WTC11 (cell line): Measurements from ENCODE around the gene RANGRF. TPM values are rescaled to one million over a fixed set of nuclear protein-coding genes. Genes with fewer than 3 reads are reported as not detected.

Experiments
- ATAC-seq: fragments of 200-7000 bp; cut with Tn5 transposase; 2 replicates; pipeline ENCODE4 v1.10.0; 2021; ENCODE audit warnings: mild to moderate bottlenecking, moderate library complexity
- CTCF ChIA-PET: fragments of 300-600 bp; sonication (Branson Sonifier 250); formaldehyde crosslinking; loops from one replicate; lab custom pipeline; 2021; ENCODE audit warnings: antibody characterized with exemption; lab: Charles Lee
- POLR2A ChIA-PET: fragments of 350-600 bp; sonication (Branson Sonifier 250); formaldehyde crosslinking; loops from one replicate; lab custom pipeline; 2021; ENCODE audit warnings: antibody characterized with exemption; lab: Charles Lee
- DNase-seq: peaks from one replicate; pipeline ENCODE4 v3.0.0; 2021; ENCODE audit warnings: low spot score
- H3K27ac Mint-ChIP-seq: 2 replicates; pipeline ENCODE4 v1.8.0; 2021; ENCODE audit warnings: mixed read lengths
- H3K27me3 Mint-ChIP-seq: 2 replicates; pipeline ENCODE4 v1.8.0; 2021; ENCODE audit warnings: low read depth, mild to moderate bottlenecking, moderate library complexity, mixed read lengths
- H3K36me3 Mint-ChIP-seq: 2 replicates; pipeline ENCODE4 v1.8.0; 2021; ENCODE audit warnings: mixed read lengths
- H3K4me1 Mint-ChIP-seq: 2 replicates; pipeline ENCODE4 v1.8.0; 2022; ENCODE audit warnings: mixed read lengths
- H3K4me3 Mint-ChIP-seq: 2 replicates; pipeline ENCODE4 v1.8.0; 2021; ENCODE audit warnings: mild to moderate bottlenecking, moderate library complexity, mixed read lengths
- H3K9me3 Mint-ChIP-seq: 2 replicates; pipeline ENCODE4 v1.8.0; 2021; ENCODE audit warnings: mixed read lengths
- CBFB ChIP-seq: sonication (generic); formaldehyde crosslinking; IDR thresholded peaks from 2 replicates; pipeline ENCODE4 v1.8.1; 2022; ENCODE audit warnings: mild to moderate bottlenecking, low read depth, missing genetic modification reagents
- CREM ChIP-seq: sonication (generic); formaldehyde crosslinking; IDR thresholded peaks from 2 replicates; pipeline ENCODE4 v1.8.1; 2022; ENCODE audit warnings: mild to moderate bottlenecking, missing genetic modification reagents, moderate library complexity
- FOXK1 ChIP-seq: sonication (generic); formaldehyde crosslinking; IDR thresholded peaks from 2 replicates; pipeline ENCODE4 v1.8.0; 2022; ENCODE audit warnings: mild to moderate bottlenecking, moderate library complexity, missing genetic modification reagents
- JAZF1 ChIP-seq: fragments of 250-450 bp; sonication (Bioruptor Pico); IDR thresholded peaks from 2 replicates; pipeline ENCODE4 v1.9.0; 2021; ENCODE audit warnings: moderate library complexity, mild to moderate bottlenecking, inconsistent platforms
- NFE2L1 ChIP-seq: sonication (generic); formaldehyde crosslinking; IDR thresholded peaks from 2 replicates; pipeline ENCODE4 v1.8.1; 2023; ENCODE audit warnings: missing genetic modification reagents
- total RNA-seq: library from RNA; stranded (reverse); gene quantifications from 3 replicates; pipeline ENCODE4 v1.2.3, GENCODE V29; 2021
- TF ChIP-seq, protein P1 (sequence below): sonication (generic); formaldehyde crosslinking; IDR thresholded peaks from 2 replicates; pipeline ENCODE4 v1.8.1; 2022; ENCODE audit warnings: low read depth, mild to moderate bottlenecking, moderate library complexity, missing genetic modification reagents, borderline replicate concordance
- TF ChIP-seq, protein P2 (sequence below): sonication (generic); formaldehyde crosslinking; IDR thresholded peaks from 2 replicates; pipeline ENCODE4 v1.8.0; 2023; ENCODE audit warnings: mild to moderate bottlenecking, missing genetic modification reagents
- TF ChIP-seq, protein P3 (sequence below): sonication (generic); formaldehyde crosslinking; IDR thresholded peaks from 2 replicates; pipeline ENCODE4 v1.8.0; 2023; ENCODE audit warnings: missing genetic modification reagents
- TF ChIP-seq, protein P4 (sequence below): sonication (generic); formaldehyde crosslinking; IDR thresholded peaks from 2 replicates; pipeline ENCODE4 v1.8.0; 2022; ENCODE audit warnings: mild to moderate bottlenecking, missing genetic modification reagents
- TF ChIP-seq, protein P5 (sequence below): sonication (generic); formaldehyde crosslinking; conservative IDR thresholded peaks from 2 replicates; pipeline ENCODE4 v1.8.1; 2023; ENCODE audit warnings: mild to moderate bottlenecking, low read depth, missing genetic modification reagents, moderate library complexity

Gene RANGRF
- total RNA-seq, 1 experiment from 2014 or later: 32.7 TPM

DNA sequence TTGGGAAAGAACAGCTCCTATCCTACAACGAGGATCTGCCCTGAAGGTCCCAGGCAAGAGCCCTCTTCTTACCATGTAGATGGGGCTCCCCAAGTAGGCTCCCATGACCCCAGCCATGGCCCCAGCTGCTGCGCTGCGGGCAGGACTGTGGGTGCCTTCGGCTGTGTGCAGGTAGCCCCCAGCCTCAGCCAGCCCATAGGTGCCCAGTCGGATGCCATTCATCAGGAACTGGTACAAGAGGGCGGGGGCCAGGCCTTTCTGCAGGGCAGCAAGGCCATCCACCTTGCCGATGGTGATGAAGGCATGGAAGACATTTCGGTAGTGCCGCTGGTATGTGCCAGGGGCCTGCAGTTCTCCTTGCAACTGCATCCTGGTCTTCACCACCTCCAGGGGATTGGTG lies 5.9 kb downstream of the RANGRF start:
- Mint-ChIP-seq H3K27ac (no peak overlapping the region), H3K36me3 (no peaks in the 10 kb centered on the region; the same call in 1 of the 2 replicates), H3K4me1 (peaks cover 22% of the 10 kb centered on the region), H3K4me3 (peak overlapping the region; percentile 74), H3K27me3 (no peaks in the 10 kb centered on the region; the same call in 1 of the 2 replicates), H3K9me3 (no peaks in the 10 kb centered on the region)
- POLR2A ChIA-PET: interaction anchor here (1.3 to 1.6 kb wide), 3 partner anchors 46 to 140 kb away, joined by 3 to 17 read pairs (median 4); partner anchors contain the start of genes CTC1 and PFAS
- TF ChIP-seq CREM (no peak), JAZF1 (CRISPR knock-in tag) (no peak), CBFB (CRISPR knock-in tag) (no peak), FOXK1 (CRISPR knock-in tag) (no peak)
- TF ChIP-seq, protein P1, sequence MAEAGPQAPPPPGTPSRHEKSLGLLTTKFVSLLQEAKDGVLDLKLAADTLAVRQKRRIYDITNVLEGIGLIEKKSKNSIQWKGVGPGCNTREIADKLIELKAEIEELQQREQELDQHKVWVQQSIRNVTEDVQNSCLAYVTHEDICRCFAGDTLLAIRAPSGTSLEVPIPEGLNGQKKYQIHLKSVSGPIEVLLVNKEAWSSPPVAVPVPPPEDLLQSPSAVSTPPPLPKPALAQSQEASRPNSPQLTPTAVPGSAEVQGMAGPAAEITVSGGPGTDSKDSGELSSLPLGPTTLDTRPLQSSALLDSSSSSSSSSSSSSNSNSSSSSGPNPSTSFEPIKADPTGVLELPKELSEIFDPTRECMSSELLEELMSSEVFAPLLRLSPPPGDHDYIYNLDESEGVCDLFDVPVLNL: no peak
- TF ChIP-seq, protein P2, sequence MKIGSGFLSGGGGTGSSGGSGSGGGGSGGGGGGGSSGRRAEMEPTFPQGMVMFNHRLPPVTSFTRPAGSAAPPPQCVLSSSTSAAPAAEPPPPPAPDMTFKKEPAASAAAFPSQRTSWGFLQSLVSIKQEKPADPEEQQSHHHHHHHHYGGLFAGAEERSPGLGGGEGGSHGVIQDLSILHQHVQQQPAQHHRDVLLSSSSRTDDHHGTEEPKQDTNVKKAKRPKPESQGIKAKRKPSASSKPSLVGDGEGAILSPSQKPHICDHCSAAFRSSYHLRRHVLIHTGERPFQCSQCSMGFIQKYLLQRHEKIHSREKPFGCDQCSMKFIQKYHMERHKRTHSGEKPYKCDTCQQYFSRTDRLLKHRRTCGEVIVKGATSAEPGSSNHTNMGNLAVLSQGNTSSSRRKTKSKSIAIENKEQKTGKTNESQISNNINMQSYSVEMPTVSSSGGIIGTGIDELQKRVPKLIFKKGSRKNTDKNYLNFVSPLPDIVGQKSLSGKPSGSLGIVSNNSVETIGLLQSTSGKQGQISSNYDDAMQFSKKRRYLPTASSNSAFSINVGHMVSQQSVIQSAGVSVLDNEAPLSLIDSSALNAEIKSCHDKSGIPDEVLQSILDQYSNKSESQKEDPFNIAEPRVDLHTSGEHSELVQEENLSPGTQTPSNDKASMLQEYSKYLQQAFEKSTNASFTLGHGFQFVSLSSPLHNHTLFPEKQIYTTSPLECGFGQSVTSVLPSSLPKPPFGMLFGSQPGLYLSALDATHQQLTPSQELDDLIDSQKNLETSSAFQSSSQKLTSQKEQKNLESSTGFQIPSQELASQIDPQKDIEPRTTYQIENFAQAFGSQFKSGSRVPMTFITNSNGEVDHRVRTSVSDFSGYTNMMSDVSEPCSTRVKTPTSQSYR (CRISPR knock-in tag): no peak
- TF ChIP-seq, protein P3, sequence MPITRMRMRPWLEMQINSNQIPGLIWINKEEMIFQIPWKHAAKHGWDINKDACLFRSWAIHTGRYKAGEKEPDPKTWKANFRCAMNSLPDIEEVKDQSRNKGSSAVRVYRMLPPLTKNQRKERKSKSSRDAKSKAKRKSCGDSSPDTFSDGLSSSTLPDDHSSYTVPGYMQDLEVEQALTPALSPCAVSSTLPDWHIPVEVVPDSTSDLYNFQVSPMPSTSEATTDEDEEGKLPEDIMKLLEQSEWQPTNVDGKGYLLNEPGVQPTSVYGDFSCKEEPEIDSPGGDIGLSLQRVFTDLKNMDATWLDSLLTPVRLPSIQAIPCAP (CRISPR knock-in tag): no peak
- TF ChIP-seq, protein P4, sequence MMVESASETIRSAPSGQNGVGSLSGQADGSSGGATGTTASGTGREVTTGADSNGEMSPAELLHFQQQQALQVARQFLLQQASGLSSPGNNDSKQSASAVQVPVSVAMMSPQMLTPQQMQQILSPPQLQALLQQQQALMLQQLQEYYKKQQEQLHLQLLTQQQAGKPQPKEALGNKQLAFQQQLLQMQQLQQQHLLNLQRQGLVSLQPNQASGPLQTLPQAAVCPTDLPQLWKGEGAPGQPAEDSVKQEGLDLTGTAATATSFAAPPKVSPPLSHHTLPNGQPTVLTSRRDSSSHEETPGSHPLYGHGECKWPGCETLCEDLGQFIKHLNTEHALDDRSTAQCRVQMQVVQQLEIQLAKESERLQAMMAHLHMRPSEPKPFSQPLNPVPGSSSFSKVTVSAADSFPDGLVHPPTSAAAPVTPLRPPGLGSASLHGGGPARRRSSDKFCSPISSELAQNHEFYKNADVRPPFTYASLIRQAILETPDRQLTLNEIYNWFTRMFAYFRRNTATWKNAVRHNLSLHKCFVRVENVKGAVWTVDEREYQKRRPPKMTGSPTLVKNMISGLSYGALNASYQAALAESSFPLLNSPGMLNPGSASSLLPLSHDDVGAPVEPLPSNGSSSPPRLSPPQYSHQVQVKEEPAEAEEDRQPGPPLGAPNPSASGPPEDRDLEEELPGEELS (CRISPR knock-in tag): no peak
- CTCF ChIA-PET: interaction anchor here (0.8 to 1.5 kb wide), 4 partner anchors 22 to 234 kb away, joined by 3 to 4 read pairs (median 3); no protein-coding TSS in a partner anchor
- ATAC-seq (no peak), DNase-seq (no peak)

DNA sequence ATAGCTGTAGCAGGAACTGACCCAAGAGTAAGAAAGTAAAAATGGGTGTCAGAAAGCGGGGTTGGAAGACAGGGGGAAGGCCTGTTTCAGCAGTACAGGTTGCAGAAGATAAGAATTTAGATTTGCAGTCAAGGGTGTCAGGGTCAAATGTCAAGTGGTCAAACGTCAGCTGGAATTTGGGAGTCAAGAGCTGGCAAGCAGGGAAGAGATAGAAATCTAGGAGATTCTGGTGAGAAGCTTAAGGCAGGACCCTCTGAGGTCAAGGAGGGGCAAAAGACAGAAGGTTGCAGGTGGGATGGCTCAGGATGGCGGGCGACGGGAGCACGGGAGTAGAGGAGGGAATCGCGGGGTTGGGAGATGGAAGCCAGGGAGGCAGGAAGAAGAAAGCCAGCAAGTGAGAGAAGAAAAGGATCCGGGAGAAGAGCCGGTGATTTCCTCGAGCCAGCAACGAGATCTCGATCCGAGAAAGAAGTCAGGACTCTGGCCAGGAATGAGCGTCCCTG lies 6.4 kb downstream of the RANGRF start:
- Mint-ChIP-seq H3K4me3 (peak overlapping the region; percentile 74), H3K9me3 (no peaks in the 10 kb centered on the region), H3K27me3 (no peaks in the 10 kb centered on the region; the same call in 1 of the 2 replicates), H3K27ac (peak overlapping the region; percentile 73), H3K4me1 (peaks cover 20% of the 10 kb centered on the region), H3K36me3 (no peaks in the 10 kb centered on the region; the same call in 1 of the 2 replicates)
- ChIA-PET POLR2A (interaction anchor here (0.6 to 1.6 kb wide), 12 partner anchors 17 to 141 kb away, joined by 3 to 17 read pairs (median 4); partner anchors contain the start of genes AURKB, CTC1, KRABD2 and PFAS), CTCF (interaction anchor here (0.6 to 1.6 kb wide), 26 partner anchors 9 to 451 kb away, joined by 3 to 13 read pairs (median 4); partner anchors contain the start of gene KRABD2)
- 0 out of 2 replicates have a peak, but pooled peaks have one; percentile 26 for TF ChIP-seq NFE2L1 (CRISPR knock-in tag)
- TF ChIP-seq, protein P5, sequence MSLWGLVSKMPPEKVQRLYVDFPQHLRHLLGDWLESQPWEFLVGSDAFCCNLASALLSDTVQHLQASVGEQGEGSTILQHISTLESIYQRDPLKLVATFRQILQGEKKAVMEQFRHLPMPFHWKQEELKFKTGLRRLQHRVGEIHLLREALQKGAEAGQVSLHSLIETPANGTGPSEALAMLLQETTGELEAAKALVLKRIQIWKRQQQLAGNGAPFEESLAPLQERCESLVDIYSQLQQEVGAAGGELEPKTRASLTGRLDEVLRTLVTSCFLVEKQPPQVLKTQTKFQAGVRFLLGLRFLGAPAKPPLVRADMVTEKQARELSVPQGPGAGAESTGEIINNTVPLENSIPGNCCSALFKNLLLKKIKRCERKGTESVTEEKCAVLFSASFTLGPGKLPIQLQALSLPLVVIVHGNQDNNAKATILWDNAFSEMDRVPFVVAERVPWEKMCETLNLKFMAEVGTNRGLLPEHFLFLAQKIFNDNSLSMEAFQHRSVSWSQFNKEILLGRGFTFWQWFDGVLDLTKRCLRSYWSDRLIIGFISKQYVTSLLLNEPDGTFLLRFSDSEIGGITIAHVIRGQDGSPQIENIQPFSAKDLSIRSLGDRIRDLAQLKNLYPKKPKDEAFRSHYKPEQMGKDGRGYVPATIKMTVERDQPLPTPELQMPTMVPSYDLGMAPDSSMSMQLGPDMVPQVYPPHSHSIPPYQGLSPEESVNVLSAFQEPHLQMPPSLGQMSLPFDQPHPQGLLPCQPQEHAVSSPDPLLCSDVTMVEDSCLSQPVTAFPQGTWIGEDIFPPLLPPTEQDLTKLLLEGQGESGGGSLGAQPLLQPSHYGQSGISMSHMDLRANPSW (CRISPR knock-in tag): no peak
- DNase-seq: no peak
- ATAC-seq: peak; percentile 8
